22Rv1 (cell line): ENCODE data around the gene TYK2.

ENCODE experiments used
- H3K27ac ChIP-seq: fragments of 450-650 bp; 2 replicates; pipeline ENCODE4 v1.5.1; 2017
- CTCF ChIP-seq: fragments of 450-650 bp; IDR thresholded peaks from 2 replicates; pipeline ENCODE4 v1.5.1; 2017; ENCODE audit warnings: mild to moderate bottlenecking
- ZFX ChIP-seq: fragments of 450-650 bp; IDR thresholded peaks from 2 replicates; pipeline ENCODE4 v1.6.1; 2017; ENCODE audit warnings: antibody characterized with exemption, borderline replicate concordance

The TYK2 gene

GRCh38 chr19:10365518-10365917 lies 14.9 kb downstream of the TYK2 start:
- no peak for TF ChIP-seq ZFX
- TF ChIP-seq CTCF = no peak
- H3K27ac ChIP-seq = no peak overlapping the region

- H3K27ac ChIP-seq = no peak overlapping the region
- TF ChIP-seq ZFX (no peak), CTCF (no peak)
Observed at GRCh38 chr19:10364644-10365043, 15.7 kb downstream of the TYK2 start.

- no peak overlapping the region for H3K27ac ChIP-seq
- TF ChIP-seq ZFX (no peak), CTCF (no peak)
Observed at GRCh38 chr19:10363789-10364281, 16.5 kb downstream of the TYK2 start.

- no peak overlapping the region for H3K27ac ChIP-seq
- no peak for TF ChIP-seq ZFX
- no peak for TF ChIP-seq CTCF
Observed at GRCh38 chr19:10362259-10362658, 18.1 kb downstream of the TYK2 start.

GRCh38 chr19:10361569-10362011 lies 18.8 kb downstream of the TYK2 start:
- no peak overlapping the region for H3K27ac ChIP-seq
- TF ChIP-seq CTCF (no peak), ZFX (no peak)

- H3K27ac ChIP-seq = no peak overlapping the region
- no peak for TF ChIP-seq CTCF
- TF ChIP-seq ZFX = no peak
Observed at GRCh38 chr19:10356431-10356830, 23.9 kb downstream of the TYK2 start.

GRCh38 chr19:10353793-10354391 lies 26.5 kb downstream of the TYK2 start:
- H3K27ac ChIP-seq = peak overlapping the region; percentile 97
- TF ChIP-seq CTCF = no peak
- TF ChIP-seq ZFX = no peak
